Activated T-helper 2 cell treated with anti-CD3 and anti-CD28 coated beads, Interferon-gamma antibody, Interleukin-2, Interleukin-4, amounts not matched to agents 10 μg/mL and 5 μg/mL and 100 μg/mL, durations not matched to agents 14 hours and 24 hours and 36 hours (primary cell): Measurements from ENCODE around the gene MRM2. TPM values are rescaled to one million over a fixed set of nuclear protein-coding genes. Genes with fewer than 3 reads are reported as not detected.
A peak's percentile ranks its signal among the peaks of the same experiment; 100 is the strongest.

Experiments
- DNase-seq: peaks from one replicate; pipeline ENCODE4 v3.0.0; 2021; ENCODE audit warnings: low spot score
- H3K27ac Mint-ChIP-seq: one replicate; pipeline ENCODE4 v1.8.0; 2021; ENCODE audit warnings: mixed read lengths
- H3K27me3 Mint-ChIP-seq: one replicate; pipeline ENCODE4 v1.8.0; 2021; ENCODE audit warnings: low read depth, mixed read lengths
- H3K36me3 Mint-ChIP-seq: one replicate; pipeline ENCODE4 v1.8.0; 2021; ENCODE audit warnings: low read depth, mixed read lengths
- H3K4me1 Mint-ChIP-seq: one replicate; pipeline ENCODE4 v1.8.0; 2021; ENCODE audit warnings: low read depth, mixed read lengths
- H3K4me3 Mint-ChIP-seq: one replicate; pipeline ENCODE4 v1.8.0; 2021; ENCODE audit warnings: low read depth, mild to moderate bottlenecking, moderate library complexity, mixed read lengths
- H3K9me3 Mint-ChIP-seq: one replicate; pipeline ENCODE4 v1.8.0; 2021; ENCODE audit warnings: mixed read lengths
- intact Hi-C: fragments of 100-400 bp; cut with micrococcal nuclease; formaldehyde crosslinking; loops from one replicate; pipeline ENCODE4 v1.15.1; 2023
- total RNA-seq: library from RNA; stranded (reverse); gene quantifications from 2 replicates; pipeline ENCODE4 v1.2.3, GENCODE V29; 2022

Gene MRM2
- total RNA-seq, 1 donor from 2014 or later, result 40.0 TPM

GRCh38 chr7:2259480-2259879 lies 17.5 kb upstream of the MRM2 start:
- H3K4me3 Mint-ChIP-seq, result no peak overlapping the region
- peak overlapping the region; percentile 34 for H3K27ac Mint-ChIP-seq
- H3K9me3 Mint-ChIP-seq, result no peaks in the 10 kb centered on the region
- H3K36me3 Mint-ChIP-seq, result peaks cover 7% of the 10 kb centered on the region
- peaks cover 7% of the 10 kb centered on the region for H3K4me1 Mint-ChIP-seq
- H3K27me3 Mint-ChIP-seq, result no peaks in the 10 kb centered on the region
- intact Hi-C loops, result no loop called here
- no peak for DNase-seq

- no peak for DNase-seq
- H3K27ac Mint-ChIP-seq, result no peak overlapping the region
These were observed 16.8 kb upstream of the MRM2 start for GRCh38 chr7:2258661-2259365.

DNA sequence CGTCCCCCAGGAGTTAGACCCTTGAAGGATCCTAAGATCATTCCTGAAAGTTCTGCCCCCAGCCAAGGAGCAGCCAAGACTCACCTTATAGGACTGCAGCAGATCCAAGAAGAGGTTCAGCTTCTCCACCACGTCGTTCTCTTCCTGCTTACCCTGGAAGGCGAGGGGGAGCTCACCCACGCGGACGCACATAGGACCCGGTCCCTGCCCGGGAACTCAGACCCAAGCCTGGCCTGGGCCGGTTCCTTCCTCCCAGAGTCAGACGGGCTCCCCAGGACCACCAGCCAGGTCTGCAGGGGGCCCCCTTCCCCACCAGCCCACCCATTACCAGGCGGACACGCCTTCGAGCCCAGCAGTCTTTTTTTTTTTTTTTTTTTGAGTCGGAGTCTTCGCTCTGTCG lies 15.6 kb upstream of the MRM2 start:
- DNase-seq, result no peak
- no peak overlapping the region for H3K4me3 Mint-ChIP-seq

More at GRCh38 chr7:2258661-2259365, 16.8 kb upstream of the MRM2 start:
- no peaks in the 10 kb centered on the region for H3K27me3 Mint-ChIP-seq
- peaks cover 7% of the 10 kb centered on the region for H3K4me1 Mint-ChIP-seq
- no peak overlapping the region for H3K4me3 Mint-ChIP-seq
- H3K36me3 Mint-ChIP-seq, result peaks cover 3% of the 10 kb centered on the region
- H3K9me3 Mint-ChIP-seq, result no peaks in the 10 kb centered on the region
- intact Hi-C loops, result no loop called here

GRCh38 chr7:2257046-2257551 lies 15.1 kb upstream of the MRM2 start:
- intact Hi-C loops, result no loop called here
- H3K9me3 Mint-ChIP-seq, result no peaks in the 10 kb centered on the region
- no peak for DNase-seq
- peaks cover 7% of the 10 kb centered on the region for H3K4me1 Mint-ChIP-seq
- peaks cover 3% of the 10 kb centered on the region for H3K36me3 Mint-ChIP-seq
- H3K27me3 Mint-ChIP-seq, result no peaks in the 10 kb centered on the region
- H3K4me3 Mint-ChIP-seq, result no peak overlapping the region
- H3K27ac Mint-ChIP-seq, result no peak overlapping the region

More for the DNA sequence above, 15.6 kb upstream of the MRM2 start:
- Mint-ChIP-seq H3K27me3 (no peaks in the 10 kb centered on the region), H3K27ac (no peak overlapping the region), H3K36me3 (peaks cover 3% of the 10 kb centered on the region), H3K9me3 (no peaks in the 10 kb centered on the region), H3K4me1 (peaks cover 7% of the 10 kb centered on the region)
- intact Hi-C loops, result no loop called here

- intact Hi-C loops, result no loop called here
- H3K27ac Mint-ChIP-seq, result no peak overlapping the region
- H3K27me3 Mint-ChIP-seq, result no peaks in the 10 kb centered on the region
- H3K4me3 Mint-ChIP-seq, result no peak overlapping the region
- no peak for DNase-seq
- H3K4me1 Mint-ChIP-seq, result peaks cover 2% of the 10 kb centered on the region
- H3K36me3 Mint-ChIP-seq, result peaks cover 3% of the 10 kb centered on the region
- no peaks in the 10 kb centered on the region for H3K9me3 Mint-ChIP-seq
These were observed 14.5 kb upstream of the MRM2 start for GRCh38 chr7:2256306-2257045.

DNA sequence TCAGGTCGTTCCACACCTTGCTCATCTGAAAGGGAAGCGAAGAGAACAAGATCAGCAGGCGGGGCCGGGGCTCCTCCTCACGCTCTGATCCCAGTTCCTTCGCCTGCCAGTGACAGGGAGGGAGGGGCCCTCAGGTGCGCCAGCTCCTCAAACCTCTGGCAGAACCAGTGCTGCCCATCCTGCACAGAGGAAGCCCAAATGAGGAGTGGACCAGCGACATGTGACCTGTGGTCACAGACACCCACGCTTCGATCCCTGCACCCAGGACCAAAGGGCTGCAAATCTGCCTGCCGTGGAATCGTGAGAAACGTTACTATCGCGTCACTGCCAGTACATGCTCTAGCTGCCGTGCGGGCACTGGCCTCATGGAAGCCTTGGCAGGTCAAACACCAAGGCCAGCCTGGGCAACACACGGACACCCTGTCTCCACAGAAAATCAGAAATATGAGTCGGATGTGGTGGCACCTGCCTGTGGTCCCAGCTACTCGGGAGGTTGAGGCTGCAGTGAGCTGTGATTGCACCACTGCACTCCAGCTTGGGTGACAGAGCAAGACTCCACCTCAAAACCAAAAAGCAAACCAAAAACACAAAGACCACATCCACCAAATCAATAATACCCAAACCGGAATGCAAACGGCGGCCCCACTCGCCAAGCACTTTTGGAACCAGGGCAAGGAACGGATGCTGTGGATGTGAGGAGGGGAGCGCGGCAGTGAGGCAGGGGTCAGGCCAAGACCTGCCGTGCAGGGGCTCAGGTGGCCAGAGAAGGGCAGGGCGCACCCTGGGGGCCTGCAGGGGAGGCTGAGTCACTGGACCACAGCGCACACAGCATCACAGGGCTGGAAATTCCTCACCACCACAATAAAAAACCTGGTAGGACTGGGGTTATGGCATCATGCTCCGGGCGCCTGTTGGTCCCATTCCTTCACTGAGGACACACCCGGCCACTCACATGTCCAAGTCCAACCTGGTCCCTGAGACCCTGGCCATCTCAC lies 13.4 kb upstream of the MRM2 start:
- Mint-ChIP-seq H3K27me3 (no peaks in the 10 kb centered on the region), H3K4me3 (no peak overlapping the region), H3K9me3 (no peaks in the 10 kb centered on the region), H3K4me1 (peaks cover 1% of the 10 kb centered on the region), H3K27ac (no peak overlapping the region), H3K36me3 (peaks cover 5% of the 10 kb centered on the region)
- DNase-seq, result no peak
- intact Hi-C loops, result no loop called here

- H3K27ac Mint-ChIP-seq, result no peak overlapping the region
- H3K4me3 Mint-ChIP-seq, result no peak overlapping the region
- DNase-seq, result no peak
- intact Hi-C loops, result no loop called here
- no peaks in the 10 kb centered on the region for H3K27me3 Mint-ChIP-seq
- H3K4me1 Mint-ChIP-seq, result peaks cover 3% of the 10 kb centered on the region
- no peaks in the 10 kb centered on the region for H3K9me3 Mint-ChIP-seq
- H3K36me3 Mint-ChIP-seq, result peaks cover 6% of the 10 kb centered on the region
These were observed 12.6 kb upstream of the MRM2 start for GRCh38 chr7:2254429-2255144.

- H3K4me1 Mint-ChIP-seq, result peaks cover 12% of the 10 kb centered on the region
- no peak overlapping the region for H3K27ac Mint-ChIP-seq
- intact Hi-C loops, result no loop called here
- H3K9me3 Mint-ChIP-seq, result no peaks in the 10 kb centered on the region
- H3K4me3 Mint-ChIP-seq, result no peak overlapping the region
- no peak for DNase-seq
- H3K36me3 Mint-ChIP-seq, result peaks cover 8% of the 10 kb centered on the region
- H3K27me3 Mint-ChIP-seq, result no peaks in the 10 kb centered on the region
These were observed 11.7 kb upstream of the MRM2 start for GRCh38 chr7:2253525-2254244.

GRCh38 chr7:2253021-2253420 lies 11.0 kb upstream of the MRM2 start:
- Mint-ChIP-seq H3K9me3 (no peaks in the 10 kb centered on the region), H3K4me3 (no peak overlapping the region), H3K27ac (peak overlapping the region; percentile 69), H3K27me3 (no peaks in the 10 kb centered on the region), H3K36me3 (peaks cover 10% of the 10 kb centered on the region), H3K4me1 (peaks cover 17% of the 10 kb centered on the region)
- intact Hi-C loops, result no loop called here
- DNase-seq, result no peak

- Mint-ChIP-seq H3K9me3 (no peaks in the 10 kb centered on the region), H3K4me3 (no peak overlapping the region), H3K4me1 (peaks cover 18% of the 10 kb centered on the region), H3K27me3 (no peaks in the 10 kb centered on the region), H3K27ac (no peak overlapping the region), H3K36me3 (peaks cover 10% of the 10 kb centered on the region)
- intact Hi-C loops, result no loop called here
- no peak for DNase-seq
These were observed 10.1 kb upstream of the MRM2 start for GRCh38 chr7:2251841-2252771.

DNA sequence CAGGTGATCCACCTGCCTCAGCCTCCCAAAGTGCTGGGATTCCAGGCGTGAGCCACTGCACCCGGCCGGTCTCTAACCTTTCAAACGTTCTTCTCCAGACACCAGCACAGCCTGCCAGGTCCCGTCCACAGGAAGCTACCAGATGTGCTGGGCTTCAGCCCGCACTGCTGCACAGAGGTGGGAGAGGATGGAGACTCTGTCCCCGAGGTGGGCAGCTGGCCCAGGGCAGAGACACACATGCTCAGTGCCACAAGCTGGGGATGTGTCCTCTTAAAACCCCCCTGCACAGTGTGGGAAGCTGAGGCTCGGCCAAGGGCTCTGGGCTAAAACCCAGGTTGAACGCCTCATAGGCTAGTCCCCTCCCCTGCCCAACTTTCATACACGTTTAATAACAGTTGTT lies 9.4 kb upstream of the MRM2 start:
- no peak for DNase-seq
- no peaks in the 10 kb centered on the region for H3K27me3 Mint-ChIP-seq
- peaks cover 10% of the 10 kb centered on the region for H3K36me3 Mint-ChIP-seq
- H3K27ac Mint-ChIP-seq, result no peak overlapping the region
- peaks cover 18% of the 10 kb centered on the region for H3K4me1 Mint-ChIP-seq
- H3K9me3 Mint-ChIP-seq, result no peaks in the 10 kb centered on the region
- intact Hi-C loops, result no loop called here
- H3K4me3 Mint-ChIP-seq, result no peak overlapping the region
